ENCODE results near the gene KCND3.
A peak's percentile ranks its signal among the peaks of the same experiment; 100 is the strongest.

KCND3 gene

DNA sequence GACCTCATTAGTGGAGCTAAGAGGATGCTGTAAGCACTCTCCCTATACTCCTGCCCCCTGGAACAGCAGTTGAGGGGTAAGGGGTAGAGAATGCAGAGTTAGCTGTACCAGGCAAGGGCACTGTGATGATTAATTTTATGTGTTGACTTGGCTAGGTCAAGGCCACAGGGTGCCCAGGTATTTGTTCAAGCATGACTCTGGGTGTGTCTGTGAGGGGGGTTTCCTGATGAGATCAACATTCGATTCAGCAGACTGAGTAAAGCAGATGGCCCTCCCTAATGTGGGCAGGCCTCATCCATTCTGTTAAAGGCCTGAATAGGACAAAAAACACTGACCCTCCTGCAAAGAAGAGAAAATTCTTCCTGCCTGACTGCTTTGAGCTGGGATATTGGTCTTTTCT, 110.8 kb downstream of the KCND3 start:
- no peak for DNase-seq

DNA sequence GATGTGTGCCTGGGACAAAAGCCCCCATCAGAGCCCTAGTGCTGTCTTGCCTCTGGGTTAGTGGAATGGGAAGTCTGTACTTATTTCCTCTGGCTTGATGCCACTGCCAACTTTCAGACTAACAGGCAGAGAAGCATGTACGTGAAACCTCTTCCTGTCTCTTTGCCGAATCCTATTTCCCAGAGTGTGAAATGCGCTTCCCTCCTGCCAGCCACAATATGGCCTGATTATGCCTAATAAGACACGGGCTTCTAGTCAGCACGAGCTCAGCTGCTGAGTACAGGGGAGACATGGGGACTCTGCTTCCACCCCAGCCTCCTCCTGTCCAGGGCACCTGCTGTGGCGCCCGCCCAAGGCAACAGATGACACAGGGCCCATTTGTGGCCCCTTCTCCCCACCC, 111.4 kb downstream of the KCND3 start:
- no peak for DNase-seq

DNA sequence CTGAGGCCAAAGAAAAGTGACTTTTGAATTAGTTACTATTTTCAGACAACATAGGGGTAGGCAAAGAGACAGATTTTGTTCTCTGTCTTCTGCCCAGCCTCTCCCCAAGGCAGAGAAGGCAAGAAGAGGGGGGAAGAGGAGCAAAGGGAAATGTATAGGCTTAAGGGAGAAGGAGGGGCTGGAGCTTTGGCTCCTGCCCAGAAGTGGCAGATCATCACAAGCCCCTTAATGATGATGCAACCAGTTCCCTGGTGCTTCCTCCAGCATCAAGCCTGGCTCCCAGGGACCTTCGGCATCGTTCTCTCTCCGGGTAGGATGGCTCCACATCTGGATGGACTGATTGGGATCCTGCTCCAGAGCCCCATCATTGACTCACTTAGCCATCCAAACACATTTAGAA, 112.8 kb downstream of the KCND3 start:
- no peak for DNase-seq

DNA sequence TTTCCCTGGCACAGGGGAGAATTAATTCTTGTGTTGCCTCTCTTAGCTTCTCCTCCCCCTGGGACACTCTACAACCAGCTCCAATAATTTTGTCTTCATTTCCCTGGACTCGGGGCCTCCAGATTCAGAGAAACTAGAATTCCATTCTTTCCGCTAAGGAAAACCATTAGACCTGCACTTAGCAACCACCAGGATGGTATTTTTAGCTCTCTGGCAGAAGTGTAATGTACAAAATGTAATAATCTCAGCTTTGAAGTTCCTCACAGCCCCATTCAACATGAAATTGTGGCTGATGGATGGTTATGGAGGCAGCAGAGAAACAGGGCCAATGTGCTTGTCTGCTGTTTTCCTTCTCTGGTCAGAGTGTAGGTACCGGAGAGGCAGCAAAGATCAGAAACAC, 113.8 kb downstream of the KCND3 start:
- no peak for DNase-seq

DNA sequence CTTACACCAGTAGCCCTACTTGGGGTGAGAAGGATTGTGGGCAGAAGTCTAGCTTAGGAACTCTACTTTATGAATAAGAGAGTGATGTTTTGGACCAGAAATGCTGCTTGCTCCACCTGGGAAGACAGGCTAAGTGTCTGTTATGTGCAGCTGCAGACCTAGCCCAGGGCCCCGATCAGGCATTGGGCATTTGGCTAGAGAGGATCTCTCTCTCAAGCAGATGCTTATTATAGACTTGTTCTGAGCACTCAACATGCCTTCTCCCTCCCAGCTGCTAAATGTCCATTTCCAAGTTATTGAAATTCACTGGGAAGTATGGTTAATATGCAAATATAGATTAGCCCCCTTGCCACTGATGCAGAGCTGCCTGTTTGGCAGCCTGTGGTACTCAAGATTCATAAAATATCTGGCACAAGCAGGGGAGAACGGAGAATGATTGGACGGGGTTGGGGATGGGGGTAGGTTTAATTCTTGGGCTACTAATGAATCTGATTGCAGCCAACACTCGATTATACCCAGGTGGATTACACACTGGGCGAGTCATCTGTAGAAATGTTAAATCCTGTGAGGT, 115.9 kb downstream of the KCND3 start:
- DNase-seq = no peak

DNA sequence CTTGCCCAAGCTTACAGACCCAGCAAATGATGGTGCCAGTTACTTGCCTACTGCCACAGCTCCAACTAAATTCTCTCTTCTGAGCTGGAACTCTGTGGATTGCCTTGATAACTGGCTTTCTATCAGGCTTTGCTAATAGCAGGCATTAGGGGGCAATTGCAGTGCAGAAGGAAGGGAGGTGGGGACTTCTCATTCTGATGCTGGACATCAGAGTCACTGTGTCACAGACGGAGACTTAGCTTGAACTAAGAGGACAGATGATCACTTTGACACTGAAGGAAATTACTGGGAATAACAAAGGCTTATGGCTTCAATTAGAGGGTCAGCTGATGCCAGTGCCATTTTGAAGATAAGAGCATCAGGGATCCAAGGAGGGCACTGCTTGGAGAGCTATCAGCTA, 119.3 kb downstream of the KCND3 start:
- no peak for DNase-seq

DNA sequence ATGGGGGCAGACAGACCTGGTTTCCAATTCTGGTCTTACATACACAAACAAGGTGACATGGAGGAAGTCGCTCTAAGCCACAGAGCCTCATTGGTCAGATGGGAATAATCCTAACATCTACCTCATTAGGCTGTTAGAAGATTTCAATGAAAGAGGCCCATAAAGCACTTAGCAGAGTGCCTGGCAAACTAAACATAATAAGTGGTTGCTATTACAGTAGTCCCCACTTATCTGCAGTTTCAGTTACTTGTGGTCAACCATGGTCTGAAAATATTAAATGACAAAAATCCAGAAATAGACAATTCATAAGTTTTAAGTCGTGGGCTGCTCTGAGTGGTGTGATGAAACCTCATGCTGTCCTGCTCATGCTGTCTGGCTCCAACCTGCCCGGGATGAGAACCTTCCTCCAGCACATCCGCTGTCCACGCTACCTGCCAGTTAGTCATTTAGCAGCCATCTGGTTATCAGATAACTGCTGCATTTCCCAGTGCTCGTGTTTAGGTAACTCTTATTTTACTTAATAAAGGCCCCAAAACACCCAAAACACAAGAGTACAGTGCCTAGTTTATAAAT, 121.5 kb downstream of the KCND3 start:
- DNase-seq = no peak

DNA sequence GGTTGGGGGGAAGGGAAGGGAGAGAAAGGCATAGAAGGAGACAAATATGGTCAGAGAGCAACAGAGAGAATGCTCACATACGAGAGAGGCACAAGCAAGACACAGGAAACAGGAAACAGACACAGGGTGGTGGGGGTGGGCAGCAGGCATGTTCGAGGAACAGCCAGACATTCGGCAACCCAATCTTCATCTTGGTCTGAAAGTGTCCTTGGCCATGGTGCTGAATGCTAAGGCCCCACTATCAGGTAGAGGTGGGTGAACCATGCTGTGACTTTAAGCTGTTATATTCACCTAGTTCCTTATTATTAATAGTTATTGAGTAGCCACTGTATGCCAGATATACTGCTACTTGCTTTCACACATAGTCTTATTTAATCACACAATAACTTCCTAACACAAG, 124.6 kb downstream of the KCND3 start:
- DNase-seq = no peak

DNA sequence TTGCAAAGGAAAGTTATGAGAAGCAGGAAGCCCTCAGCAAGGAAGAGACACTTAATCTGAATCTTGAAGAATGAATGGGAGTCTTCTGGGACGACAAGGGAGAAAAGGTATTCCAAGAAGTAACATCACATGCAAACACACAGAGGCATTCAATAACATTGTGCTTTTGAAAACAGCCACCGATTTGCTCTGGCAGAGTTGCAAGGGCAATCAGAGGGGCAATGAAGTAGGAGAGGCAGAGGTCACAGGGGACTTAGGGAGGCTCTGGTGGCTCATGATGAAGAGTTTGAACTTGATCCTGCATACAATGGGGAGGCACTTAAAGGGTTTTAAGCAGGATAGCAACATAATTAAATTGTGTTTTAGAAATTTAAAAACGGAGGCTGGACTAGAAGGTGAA, 126.1 kb downstream of the KCND3 start:
- DNase-seq = no peak

DNA sequence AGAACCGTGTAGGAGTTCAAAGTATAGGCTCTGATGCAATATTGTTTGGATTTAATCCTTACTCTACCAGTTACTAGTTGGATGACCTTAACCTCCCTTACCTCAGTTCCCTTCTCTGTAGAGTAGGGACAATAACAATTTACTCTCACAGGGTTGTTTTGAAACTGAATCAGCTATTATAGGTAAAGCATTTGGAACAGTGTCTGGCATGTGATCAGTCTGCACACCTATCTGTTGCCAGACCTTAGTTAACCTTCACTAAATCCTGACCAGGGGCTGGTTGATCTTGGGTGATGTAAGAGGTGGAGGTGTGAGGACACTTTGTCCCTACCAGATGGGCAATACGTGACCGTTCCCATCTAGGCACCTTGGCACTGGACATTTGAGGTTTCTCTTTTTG, 126.9 kb downstream of the KCND3 start:
- DNase-seq = no peak

DNA sequence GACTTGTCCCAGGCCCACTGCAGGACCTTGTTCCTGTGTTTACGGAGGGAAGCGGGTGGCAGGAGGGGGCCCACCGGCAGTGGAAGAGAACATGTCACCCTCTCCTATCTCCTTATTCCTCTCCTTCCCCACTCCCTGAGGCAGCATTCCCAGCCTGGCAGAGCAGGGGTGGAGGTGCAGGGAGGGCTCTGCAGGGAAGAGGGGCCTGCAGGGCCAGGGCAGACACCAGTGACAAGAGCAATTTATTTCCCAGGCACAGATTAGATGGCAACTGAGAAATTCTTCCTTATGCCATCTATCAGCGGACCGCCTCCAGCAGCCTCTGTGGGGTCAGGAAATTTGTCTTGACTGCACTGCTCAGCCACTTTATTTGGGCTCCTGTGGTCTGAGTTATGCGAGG, 127.9 kb downstream of the KCND3 start:
- DNase-seq = no peak

DNA sequence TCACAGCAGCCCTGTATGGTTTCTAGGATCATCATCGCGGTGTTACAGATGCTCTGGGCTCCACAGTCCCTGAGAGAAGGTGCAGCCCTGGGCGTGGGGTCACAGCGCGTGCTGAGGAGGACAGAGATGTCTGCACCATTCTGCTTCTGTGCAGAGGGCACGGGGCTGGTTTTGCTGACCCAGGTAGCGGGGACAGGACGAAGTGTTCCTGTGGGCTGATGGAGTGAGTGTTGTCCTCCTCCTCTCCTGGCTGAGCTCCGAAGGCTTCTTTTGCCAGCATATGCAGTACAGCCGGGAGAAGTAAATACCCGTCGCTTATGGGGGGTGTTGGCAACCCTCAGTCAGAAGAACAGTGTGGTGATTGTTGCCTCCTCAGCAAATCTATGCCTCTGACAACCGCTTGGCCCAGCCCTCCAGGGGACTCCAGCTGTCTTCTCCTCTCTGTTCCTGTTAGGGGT, 132.2 kb downstream of the KCND3 start:
- DNase-seq = peak; percentile 14

DNA sequence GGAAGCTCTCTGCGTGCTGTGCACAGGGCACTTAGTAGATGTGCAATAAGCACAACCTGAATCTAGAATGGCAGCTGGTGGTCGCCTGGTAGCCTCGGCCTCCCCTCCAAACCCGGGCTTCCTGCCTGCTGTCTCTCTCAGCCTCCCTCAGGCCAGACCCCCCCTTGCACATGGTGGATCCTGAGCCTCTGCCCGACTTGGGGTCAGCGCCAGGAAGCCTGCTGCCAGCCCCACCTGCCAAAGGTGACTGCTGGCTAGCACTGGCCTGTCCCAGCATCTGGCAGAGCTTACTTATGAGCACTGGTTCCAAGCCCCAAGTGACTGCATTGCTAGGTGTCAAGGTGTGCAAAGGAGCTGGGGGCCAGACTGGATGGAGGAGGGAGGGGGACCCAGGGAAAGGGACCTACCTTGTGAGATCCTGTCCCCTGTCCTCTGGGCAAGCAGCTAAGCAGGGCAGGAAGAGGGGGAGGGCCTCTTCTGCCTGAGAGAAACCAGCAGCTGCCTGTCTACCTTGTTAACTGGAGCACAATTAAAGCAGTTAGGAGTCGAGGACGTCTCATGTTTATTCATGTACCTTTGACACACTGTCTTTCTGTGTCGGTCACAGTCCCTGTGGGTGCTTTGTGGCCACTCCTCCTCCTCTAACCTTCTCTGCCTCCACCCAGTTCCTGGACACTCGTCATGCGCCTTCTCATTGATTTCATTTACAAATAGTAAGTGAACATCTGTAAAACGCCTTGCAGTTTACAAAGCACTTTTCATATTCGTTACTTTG, 132.9 kb downstream of the KCND3 start:
- DNase-seq = peak; percentile 52

DNA sequence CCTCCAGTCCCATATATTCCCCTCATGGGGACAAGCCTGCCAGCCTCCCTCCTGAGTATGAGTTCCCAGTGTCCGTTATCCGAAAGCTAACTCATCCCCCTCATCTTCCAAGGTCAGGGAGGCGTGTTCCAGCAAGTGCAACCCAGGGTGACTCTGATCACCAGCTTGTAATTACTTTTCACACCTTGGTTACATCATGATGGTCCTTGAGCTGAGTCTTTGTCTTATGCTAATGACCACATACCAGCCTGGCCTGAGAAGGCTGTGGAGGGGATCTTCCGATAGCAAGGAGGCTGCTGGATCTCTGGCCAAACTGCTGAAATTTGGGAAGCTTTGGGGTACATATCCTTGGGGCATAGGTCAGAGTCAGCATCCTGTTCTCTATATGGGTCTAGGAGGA, 134.2 kb downstream of the KCND3 start:
- no peak for DNase-seq

DNA sequence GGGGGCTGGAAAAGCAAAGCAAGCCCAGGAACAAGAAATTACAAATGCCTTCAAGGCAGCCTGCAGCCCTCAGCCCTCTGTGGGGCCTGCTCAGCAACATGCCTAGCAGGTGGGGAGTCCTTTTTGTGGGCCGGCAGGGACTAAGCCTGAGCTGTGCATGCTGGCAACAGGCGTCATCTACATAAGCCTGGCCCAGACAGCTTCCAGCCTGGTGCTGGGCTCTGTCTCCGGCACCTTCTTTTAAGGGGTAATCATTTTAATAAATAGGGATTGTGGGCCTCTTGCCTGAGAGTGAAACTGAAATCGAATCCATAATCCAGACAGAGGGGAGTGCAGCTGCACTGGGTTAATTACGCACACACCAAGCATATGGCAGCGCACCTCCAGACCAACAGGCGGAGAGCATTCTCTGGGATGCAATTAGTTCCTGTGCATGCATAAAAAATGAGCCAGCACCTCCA, 137.2 kb downstream of the KCND3 start:
- DNase-seq = peak; percentile 44

DNA sequence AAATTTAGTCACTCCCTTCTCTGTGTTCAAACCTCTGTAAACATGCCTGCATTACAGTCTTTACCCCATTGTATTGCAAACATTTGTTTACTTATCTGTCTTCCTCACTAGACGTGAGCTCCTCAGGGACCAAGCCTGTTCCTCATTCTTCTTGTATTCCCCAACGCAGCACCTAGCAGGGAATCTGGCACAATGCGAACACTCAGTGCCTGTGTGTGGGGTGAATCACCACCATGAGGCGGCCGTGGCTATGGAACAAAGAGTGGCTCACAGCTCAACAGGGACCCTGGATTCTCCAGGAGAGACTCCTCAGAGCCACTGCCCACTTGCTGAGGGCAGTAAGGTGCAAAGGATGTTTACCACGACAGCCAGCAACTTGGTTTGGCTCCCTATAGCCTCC, 137.9 kb downstream of the KCND3 start:
- peak; percentile 7 for DNase-seq

DNA sequence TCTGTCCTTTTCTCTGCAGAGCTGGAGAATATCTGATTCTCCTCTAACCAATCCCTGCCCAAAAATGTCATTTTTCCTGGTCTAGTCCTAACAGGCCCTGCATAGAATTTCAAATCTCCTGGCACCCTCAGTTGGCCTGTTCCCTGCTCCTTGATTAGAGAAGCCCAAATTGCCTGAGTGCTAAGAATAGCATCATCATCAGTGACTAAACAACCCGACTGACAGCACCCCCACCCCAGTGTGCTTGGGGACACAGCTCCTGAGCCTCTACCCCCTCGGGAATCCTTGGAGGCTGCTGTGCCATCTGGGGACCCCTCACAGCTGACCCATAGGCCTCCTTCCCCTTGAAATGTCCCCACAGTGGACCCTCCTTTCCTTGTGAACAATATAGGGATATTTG, 139.4 kb downstream of the KCND3 start:
- no peak for DNase-seq

DNA sequence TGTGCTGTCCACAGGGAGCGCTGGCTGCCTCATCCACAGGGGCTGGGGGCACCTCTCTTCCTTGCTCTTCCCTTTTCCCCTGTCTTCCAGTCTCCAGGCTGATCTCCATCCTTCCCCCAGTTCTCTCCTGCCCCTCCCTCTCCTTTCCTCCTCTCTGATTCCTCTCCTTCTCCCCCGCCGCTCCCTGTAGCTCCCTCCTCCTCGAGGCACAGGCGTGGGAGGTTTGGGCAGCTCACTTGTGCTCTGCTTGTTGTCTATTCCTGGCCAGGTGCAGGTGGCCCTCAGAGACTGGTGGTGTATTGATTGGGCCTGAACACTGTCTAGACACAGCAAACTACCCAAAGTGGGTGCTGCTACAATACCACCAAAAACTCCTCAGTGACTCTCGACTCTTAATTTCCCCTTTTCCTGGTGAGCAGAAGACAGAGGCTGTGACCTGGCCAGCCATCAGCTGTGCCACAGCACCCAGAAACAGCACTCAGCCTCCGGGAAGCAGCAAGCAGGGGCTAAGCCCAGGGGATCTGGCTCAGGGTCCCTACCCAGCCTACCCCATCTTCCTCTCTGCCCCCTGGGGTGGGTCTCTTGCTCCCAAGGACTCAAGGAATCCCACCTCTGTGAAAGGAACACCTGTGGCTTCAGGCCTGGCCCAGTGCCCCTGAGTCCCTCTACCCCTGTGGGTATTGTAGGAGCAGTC, 140.5 kb downstream of the KCND3 start:
- peak; percentile 8 for DNase-seq

DNA sequence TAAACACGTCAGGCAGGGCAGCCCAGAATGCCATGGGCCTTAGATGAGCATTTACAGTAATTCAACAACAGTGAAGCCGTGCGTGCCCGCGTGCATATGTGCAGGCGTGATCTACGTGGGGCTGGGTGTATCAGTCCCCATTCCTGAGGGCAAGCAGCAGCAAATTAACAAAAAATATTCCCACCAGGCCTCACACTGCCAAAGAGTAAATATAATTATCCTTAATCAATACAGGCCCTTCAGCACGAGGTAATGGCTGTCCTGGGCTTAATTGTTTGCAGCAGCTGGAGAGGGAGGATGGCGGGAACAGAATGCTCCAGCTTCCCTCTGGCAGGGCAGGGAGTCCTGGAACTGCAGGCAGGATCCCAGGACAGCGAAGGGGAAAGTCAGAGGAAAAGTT, 142.0 kb downstream of the KCND3 start:
- peak; percentile 59 for DNase-seq

DNA sequence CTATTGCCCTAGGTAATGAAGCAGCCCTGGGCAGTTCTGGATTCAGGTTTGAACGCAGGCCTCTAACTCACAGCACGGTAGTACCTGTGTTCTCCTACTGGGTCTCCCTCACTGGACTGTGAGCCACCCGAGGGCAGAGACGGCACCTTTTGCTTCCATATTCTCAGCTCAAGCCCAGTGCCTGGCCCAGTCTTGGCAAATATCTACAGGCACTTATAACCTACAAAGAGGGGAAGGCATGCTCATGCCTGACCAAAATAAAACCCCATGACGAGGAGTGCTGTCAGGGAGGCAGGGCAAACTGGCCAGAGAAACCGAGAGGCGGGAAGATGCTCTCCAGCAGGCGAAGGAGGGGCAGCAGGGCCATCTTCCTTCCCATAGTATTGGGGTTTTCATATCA, 142.6 kb downstream of the KCND3 start:
- no peak for DNase-seq

DNA sequence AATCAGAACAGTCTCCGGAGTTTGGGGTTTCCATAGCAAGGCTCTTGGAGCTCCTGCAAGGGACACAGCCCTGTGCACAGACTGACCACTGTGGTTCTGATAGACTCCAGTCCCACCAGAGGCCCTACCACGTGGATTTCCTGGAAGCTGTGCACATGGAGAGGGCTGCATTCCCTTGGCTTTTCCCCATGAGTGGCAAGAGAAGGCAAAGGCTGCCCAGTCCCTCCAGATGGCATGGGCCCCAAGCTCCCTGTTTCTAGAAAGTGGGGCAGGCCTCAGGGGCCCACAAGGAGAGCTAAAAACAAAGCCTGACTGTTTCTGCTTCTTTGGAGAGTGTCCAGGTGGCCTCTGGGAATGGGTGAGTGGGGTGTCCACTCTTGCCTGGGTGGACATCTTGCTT, 146.3 kb downstream of the KCND3 start:
- DNase-seq = no peak

DNA sequence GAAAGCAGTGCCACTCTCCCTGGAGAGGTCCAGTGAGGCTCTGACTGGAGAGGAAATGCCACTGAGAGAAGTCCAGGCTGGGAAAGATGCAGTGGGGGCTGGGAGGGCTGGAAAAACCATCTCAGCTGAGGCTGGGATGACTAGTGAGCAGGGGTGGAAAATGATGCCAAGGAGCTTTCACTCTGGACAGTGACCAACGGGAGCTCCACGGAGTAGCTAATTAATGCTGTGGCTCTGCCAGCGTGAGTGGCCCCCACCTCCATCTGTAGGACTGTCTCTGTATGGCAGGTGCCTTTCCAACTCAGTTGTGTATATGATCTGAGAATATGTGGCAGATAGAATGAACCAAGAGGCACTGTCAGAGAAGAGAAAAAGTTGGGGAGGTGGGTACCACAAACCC, 147.1 kb downstream of the KCND3 start:
- no peak for DNase-seq

DNA sequence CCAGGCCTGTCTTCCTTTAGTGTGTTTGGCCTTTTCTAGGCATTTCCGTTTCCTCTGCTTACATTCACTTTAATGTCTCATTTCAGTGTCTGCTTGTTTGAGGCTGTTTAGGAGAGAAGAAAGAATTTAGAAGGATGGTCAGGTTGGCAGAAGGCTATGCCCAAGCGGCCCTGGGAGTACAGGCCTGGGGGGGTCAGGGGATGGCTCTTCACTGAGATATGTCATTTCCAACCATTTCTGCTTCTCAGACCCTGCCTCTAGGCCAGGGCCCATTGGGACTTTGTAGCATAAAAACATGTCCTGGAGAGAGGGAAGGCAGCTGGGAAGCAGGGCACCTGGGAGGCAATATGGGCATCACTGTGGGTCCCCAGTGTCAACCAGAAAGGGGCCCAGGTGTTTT, 147.7 kb downstream of the KCND3 start:
- no peak for DNase-seq

DNA sequence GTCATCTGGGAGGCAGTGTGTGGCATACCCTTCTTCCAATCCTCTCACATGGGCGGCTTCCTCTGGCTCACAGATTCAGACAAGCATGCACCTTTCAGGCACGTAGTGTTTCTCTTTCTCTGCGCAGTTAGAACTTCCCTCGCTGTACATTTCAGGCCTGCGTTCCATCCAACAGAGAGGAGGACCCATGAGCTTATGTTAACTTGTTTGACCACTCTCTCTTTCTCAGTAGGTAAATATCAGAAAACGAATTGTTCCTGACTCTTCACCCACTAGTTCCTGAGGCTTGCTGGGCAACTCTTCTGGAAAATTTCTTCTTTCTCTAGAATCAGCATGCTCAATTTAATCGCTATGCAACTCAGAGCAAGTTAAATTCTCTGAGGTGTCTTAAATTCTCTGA, 148.3 kb downstream of the KCND3 start:
- DNase-seq = no peak

Data from NCI-H1092 (cell line).